Left renal pelvis (tissue), 4 donors: ENCODE measurements around the gene OCLN. TPM values are rescaled to one million over a fixed set of nuclear protein-coding genes. Genes with fewer than 3 reads are reported as not detected.
"Not testable (repeated sequence)": the region's sequence is repeated elsewhere in the genome, so short reads cannot be mapped to it uniquely, and the experiment has no call there.

Experiments used
- DNase-seq, 4 donors: peaks; one replicate each; pipeline ENCODE4 v3.0.0-alpha.2; 2013; ENCODE audit warnings: low read depth in 4 of 4, low spot score in 3 of 4
- polyA plus RNA-seq, 4 donors: library from polyadenylated mRNA; unstranded; fragments of 120-200 nt; gene quantifications; one replicate each; pipeline ENCODE4 v1.2.1, GENCODE V29; 2013; ENCODE audit not compliant: insufficient read length in 4 of 4

OCLN gene, protein sequence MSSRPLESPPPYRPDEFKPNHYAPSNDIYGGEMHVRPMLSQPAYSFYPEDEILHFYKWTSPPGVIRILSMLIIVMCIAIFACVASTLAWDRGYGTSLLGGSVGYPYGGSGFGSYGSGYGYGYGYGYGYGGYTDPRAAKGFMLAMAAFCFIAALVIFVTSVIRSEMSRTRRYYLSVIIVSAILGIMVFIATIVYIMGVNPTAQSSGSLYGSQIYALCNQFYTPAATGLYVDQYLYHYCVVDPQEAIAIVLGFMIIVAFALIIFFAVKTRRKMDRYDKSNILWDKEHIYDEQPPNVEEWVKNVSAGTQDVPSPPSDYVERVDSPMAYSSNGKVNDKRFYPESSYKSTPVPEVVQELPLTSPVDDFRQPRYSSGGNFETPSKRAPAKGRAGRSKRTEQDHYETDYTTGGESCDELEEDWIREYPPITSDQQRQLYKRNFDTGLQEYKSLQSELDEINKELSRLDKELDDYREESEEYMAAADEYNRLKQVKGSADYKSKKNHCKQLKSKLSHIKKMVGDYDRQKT
- 10 to 100 TPM in 3 of 4 donors, 1 to 10 TPM in 1; 6.4 to 44.2 (median 41.2) TPM for polyA plus RNA-seq

- DNase-seq: peak in 2 of 4 donors; percentile 61 to 67
Measured at GRCh38 chr5:69492391-69492922, at the start of gene OCLN. Gene OCLN (plus strand): TSS chr5:69492790. CDS start chr5:69504245, 11,455 bp downstream.

- no peak for DNase-seq
Measured at GRCh38 chr5:69444127-69444754, 48.3 kb upstream of the OCLN start.

- DNase-seq: no peak
Measured at GRCh38 chr5:69449511-69449910, 43.1 kb upstream of the OCLN start.

- no peak for DNase-seq
Measured at GRCh38 chr5:69450116-69450515, 42.5 kb upstream of the OCLN start.

DNA sequence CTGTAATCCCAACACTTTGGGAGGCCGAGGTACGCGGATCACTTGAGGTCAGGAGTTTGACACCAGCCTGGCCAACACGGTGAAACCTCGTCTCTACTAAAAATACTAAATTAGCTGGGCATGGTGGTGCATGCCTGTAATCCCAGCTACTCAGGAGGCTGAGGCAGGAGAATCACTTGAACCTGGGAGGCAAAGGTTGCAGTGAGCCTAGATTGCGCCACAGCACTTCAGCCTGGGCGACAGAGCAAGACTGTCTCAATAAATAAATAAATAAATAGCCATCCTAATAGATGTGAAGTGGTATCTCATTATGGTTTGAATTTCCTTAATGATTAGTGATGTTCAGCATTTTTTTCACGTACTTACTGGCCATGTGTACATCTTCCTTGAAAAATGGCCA lies 42.1 kb upstream of the OCLN start:
- not testable (repeated sequence) for DNase-seq

DNA sequence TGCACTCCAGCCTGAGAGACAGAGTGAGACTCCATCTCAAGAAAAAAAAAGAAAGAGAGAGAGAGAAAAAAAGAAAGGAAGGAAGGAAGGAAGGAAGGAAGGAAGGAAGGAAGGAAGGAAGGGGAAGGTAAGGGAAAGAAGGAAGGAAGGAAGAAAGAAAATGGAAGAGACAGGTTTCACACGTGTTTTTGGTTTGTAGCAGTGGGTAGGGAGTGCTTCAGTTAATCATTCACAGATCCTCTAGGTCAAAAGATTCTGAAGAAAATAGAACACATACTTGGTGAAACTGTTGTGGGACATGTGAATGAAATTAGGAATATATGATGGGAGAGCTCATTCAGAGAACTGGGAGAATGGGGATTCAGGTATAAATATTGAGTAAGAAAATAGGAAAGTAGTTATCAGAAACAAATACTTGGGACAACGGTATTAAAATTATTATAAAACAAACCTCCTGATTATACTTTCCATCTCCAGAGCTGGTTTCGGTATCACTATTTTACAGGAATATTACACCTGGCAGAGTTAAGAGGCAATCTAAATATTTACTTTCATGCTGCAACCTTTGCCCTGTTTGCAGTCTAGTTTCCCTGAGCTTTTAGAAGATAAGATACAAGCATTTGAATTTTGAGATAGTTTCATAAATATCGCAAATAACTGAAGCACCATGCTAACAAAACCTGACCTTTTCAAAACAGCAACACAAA lies 40.5 kb upstream of the OCLN start:
- DNase-seq: no peak

DNA sequence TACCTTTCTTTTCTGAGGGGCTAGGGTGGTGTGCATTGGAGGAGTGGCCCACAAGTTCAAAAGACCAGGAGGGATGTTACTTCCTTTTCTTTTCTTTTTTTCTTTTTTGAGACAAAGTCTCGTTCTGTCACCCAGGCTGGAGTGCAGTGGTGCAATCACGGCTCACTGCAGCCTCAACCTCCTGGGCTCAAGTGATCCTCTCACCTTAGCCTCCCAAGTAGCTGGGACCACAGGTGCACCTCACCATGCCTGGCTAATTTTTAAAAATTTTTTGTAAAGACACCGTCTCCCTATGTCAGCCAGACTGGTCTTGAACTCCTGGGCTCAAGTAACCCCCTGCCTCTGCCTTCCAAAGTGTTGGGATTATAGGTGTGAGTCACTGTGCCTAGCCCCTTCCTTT lies 39.1 kb upstream of the OCLN start:
- not testable (repeated sequence) for DNase-seq

DNA sequence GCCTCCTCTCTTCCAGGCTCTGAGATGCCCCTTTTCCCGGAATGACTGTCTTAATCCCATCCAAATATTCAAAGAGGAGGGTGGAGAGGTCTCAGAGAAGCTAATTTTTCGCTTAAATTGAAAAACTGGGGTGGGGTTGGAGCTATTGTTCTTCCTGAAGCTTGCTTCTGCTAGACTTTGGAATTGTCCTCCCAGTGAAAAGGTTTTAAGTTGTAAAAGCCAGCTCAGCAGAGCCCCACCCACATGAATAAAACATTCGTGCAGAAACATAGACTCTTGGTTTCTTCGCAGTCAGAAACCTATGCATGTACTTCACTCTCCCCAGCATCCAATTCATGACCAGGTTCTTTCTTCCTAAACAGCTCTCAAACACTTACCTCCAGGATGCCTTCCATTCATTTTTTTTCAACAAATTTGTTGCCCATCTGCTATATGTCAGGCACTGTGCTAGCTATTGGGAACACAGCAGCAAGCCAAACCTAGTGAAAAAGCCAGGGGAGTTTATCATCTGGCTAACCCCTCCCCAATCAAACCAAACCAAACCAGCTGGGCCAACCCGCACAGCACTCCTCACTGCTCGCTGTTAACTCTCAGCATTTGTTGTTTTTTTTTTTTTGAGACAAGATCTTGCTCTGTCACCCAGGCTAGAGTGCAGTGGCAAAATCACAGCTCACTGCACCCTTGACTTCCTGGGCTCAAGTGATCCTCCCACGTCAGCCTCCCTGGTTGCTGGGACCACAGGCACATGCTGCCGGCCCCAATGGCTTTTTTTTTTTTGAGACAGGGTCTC lies 37.9 kb upstream of the OCLN start:
- DNase-seq: no peak

GRCh38 chr5:69455428-69455988 lies 37.1 kb upstream of the OCLN start:
- not testable (repeated sequence) for DNase-seq

DNA sequence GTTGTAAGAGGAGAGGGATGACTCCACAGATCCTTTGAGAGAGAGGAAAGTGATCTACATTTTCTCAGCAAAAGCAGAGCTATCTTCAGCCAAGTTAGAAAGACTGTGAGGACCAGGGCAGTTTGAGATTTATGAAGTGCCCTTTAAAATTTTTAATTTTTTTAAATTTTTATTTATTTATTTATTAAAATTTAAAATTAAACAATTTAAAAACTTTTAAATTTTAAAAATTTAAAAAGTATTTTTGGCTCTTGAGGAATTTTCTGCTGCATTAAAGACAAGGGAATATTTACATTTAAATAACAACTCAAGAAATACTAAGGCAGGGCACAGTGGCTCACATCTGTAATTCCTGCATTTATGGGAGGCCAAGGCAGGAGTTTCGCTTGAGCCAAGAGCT lies 30.4 kb upstream of the OCLN start:
- no peak for DNase-seq

- DNase-seq: not testable (repeated sequence)
Measured at GRCh38 chr5:69466375-69466774, 26.2 kb upstream of the OCLN start.

DNA sequence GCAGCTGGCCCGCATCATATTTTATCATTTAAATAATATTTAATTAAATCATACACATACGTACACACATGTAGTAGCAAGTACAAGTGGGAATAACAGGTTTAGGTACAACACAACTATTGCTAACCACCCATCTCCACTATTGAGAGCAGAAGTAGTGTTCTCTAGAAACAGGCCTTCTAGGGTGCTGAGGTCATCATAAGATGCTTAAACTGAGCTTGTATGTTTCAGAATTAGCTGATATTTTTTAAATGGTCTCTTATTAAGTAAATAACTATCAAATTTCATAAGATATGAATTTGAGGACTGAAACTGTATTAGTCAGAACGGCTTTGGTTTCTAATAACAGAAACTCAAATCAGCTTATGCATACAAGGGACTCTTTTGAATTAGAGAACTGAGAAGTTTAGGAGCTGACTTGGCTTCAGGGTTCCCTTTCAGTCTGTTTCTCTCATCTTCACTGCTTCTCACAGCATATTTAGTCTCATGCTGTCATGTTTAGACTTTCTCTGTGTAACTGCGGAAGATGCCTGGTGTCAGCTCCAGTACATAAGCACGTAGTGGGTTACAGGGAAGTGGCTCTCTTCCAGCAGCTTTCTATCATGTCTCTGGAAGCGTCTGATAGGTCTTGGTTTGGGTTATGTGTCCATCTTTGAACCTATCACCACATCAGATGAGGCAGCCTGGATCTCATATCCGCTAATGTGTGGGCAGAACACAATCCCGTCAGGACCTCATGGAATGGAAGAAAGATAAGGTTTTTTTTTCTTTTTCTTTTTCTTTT lies 25.0 kb upstream of the OCLN start:
- DNase-seq: no peak

GRCh38 chr5:69468631-69469030 lies 24.0 kb upstream of the OCLN start:
- DNase-seq: no peak

DNA sequence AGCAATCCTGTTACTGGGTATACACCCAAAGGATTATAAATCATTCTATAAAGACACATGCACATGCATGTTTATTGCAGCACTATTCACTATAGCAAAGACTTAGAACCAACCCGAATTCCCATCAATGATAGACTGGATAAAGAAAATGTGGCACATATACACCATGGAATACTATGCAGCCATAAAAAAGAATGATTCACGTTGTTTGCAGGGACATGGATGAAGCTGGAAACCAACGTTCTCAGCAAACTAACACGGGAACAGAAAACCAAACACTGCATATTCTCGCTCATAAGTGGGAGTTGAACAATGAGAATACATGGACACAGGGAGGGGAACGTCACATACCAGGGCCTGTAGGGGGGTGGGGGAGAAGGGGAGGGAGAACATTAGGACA lies 21.1 kb upstream of the OCLN start:
- not testable (repeated sequence) for DNase-seq

DNA sequence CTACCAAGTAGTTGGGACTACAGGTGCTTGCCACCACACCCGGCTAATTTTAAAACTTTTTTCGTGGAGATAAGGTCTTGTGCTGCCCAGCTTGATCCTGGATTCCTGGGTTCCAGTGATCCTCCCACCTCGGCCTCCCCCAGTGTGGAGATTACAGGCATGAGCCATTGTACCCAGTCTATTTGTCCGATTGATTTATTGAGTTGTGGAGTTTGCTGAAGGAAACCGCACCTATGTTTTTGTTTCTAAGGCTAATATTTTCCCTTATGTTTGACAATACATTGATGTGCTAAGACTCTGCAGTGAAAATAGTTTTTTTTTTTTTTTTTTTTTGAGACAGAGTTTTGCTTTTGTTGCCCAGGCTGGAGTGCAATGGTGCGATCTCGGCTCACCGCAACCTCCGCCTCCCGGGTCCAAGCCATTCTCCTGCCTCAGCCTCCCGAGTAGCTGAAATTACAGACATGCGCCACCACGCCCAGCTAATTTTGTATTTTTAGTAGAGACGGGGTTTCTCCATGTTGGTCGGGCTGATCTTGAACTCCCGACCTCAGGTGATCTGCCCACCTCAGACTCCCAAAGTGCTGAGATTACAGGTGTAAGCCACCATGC lies 20.0 kb upstream of the OCLN start:
- DNase-seq: not testable (repeated sequence)

- no peak for DNase-seq
Measured at GRCh38 chr5:69477170-69477569, 15.4 kb upstream of the OCLN start.

GRCh38 chr5:69478296-69478695 lies 14.3 kb upstream of the OCLN start:
- DNase-seq: not testable (repeated sequence)

DNA sequence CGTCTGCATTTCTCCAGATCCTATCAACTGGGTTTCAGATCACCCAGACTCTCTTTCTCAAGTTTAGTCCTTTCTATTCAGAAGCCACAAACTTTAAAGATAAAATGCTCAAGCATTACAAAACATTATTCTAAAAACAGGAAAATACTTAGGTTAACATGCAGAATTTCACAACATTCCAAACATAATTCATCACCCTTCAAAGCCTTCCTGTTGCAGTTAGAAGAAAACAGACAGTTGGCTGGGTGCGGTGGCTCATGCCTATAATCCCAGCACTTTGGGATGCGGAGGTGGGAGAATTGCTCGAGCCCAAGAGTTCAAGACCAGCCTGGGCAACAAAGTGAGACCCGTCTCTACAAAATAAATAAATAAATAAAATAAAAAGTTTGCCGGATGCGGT lies 7.7 kb upstream of the OCLN start:
- no peak for DNase-seq

GRCh38 chr5:69485471-69485870 lies 7.1 kb upstream of the OCLN start:
- DNase-seq: no peak
